ENCODE data around the gene WRAP73.
"Not testable (repeated sequence)": the region's sequence is repeated elsewhere in the genome, so short reads cannot be mapped to it uniquely, and the experiment has no call there.

Gene WRAP73

DNA sequence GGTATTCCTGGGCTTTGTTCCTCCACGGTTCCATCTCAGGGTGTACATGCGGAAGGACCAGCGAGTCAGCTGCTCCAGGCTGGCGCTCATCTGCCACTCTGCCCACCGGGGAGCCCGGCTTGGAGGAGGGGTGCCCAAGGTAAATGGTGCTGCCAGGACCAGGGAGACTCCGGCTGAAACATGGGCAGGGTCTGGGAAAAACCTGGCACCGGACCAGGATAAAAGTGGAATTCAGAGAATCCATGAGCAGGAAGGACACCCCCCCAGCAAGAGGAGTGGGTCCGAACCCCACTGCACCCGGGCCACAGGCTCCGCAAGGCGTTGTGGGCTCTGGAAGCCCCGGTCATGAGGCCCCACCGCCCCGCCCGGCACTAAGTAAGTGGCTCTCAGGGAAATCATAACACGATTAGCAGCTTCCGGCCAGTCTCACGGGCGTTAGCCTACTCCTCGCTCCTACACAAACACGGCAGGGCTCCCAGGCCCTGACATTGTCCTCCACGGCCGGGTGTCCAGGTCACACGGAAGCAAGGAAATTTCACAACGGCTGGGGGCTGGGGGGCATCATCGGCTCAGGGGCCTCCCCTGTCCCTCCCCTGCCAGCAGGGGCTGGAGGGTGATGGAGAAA, 59.7 kb downstream of the WRAP73 start:
- DNase-seq (ENCODE audit: low read depth), result peak; percentile 54
- H3K4me3 ChIP-seq (ENCODE audit: low read depth, low read length), result no peak overlapping the region
- TF ChIP-seq, protein P1, sequence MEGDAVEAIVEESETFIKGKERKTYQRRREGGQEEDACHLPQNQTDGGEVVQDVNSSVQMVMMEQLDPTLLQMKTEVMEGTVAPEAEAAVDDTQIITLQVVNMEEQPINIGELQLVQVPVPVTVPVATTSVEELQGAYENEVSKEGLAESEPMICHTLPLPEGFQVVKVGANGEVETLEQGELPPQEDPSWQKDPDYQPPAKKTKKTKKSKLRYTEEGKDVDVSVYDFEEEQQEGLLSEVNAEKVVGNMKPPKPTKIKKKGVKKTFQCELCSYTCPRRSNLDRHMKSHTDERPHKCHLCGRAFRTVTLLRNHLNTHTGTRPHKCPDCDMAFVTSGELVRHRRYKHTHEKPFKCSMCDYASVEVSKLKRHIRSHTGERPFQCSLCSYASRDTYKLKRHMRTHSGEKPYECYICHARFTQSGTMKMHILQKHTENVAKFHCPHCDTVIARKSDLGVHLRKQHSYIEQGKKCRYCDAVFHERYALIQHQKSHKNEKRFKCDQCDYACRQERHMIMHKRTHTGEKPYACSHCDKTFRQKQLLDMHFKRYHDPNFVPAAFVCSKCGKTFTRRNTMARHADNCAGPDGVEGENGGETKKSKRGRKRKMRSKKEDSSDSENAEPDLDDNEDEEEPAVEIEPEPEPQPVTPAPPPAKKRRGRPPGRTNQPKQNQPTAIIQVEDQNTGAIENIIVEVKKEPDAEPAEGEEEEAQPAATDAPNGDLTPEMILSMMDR (conservative IDR thresholded peaks at IDR 0.05; ENCODE audit: low read depth, low read length), result no peak

DNA sequence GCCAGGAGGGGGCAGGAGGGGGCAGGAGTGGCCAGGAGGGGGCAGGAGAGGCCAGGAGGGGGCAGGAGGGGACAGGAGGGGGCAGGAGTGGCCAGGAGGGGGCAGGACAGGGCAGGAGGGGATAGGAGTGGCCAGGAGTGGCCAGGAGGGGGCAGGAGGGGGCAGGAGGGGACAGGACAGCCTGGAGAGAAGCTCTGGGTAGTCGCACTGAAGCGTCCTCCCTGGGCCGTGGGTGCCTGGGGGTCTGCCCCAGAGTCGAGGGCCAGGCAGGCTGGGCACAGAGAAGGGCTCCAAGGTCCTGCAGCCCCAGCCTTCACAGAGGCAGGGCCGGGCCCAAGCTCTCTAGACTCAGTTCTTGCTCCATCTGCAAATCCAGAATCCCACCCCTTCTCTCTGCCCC, 61.5 kb downstream of the WRAP73 start:
- no peak for DNase-seq (ENCODE audit: low read depth)
- H3K4me3 ChIP-seq (ENCODE audit: low read depth, low read length), result no peak overlapping the region
- TF ChIP-seq, protein P1 (conservative IDR thresholded peaks at IDR 0.05; ENCODE audit: low read depth, low read length), result no peak

DNA sequence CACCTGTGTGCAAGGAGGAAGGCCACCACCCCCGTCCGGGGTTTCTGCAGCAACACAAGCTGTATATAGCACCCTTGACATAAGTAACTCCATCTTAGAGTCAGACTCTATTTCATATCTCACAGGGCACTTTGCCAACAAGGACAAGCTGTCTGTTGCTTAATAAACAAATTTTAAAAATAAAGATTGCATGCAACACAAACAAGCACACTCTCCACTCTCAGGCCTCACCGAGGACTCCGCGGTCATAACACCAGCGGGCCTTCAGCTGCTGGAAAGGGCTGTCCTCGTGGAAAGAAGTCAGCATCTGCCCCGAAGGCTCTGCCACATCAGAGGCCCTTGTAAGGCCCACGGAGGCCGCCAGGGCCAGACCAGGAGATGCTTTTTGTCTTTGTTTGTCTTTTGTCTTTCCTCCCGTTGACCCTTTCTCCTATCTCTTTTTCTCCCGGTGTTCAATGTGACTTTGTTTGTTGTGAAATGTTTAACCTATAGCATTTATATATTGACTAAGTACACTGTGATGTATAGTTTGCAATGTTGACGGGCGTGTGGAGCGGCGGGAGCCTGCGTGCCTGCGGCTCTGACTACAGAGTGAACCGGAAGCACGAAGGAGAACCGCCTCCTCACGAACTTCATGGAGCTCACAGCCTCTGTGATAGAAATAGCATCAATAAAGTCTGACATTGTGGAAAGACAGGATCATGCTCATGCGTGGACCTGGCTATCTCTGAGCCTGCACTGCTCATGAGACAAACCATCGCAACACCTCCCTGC, 62.7 kb downstream of the WRAP73 start:
- TF ChIP-seq, protein P1 (conservative IDR thresholded peaks at IDR 0.05; ENCODE audit: low read depth, low read length), result peak; percentile 48
- DNase-seq (ENCODE audit: low read depth), result peak; percentile 85
- no peak overlapping the region for H3K4me3 ChIP-seq (ENCODE audit: low read depth, low read length)

DNA sequence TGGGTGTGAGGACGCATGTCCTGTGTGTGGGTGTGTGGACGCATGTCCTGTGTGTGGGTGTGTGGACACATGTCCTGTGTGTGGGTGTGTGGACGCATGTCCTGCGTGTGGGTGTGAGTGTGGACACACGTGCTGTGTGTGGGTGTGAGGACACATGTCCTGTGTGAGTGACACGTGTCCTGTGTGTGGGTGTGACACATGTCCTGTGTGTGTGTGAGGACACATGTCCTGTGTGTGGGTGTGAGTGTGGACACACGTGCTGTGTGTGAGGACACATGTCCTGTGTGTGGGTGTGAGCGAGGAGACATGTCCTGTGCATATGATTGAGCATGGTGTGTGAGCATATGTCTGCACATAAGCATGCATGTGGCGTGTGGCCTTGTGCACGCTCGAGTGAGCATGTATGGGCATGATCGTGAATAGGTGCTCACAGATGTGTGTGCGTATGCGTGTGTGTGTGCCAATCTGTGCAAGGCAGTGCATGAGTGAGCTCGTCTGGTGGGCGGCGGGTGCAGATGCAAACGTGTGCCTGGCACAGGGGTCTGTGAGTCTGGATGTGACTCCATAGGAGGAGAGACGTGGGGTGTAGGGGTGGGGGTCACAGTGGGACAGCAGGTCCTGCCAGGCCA, 63.8 kb downstream of the WRAP73 start:
- no peak overlapping the region for H3K4me3 ChIP-seq (ENCODE audit: low read depth, low read length)
- TF ChIP-seq, protein P1 (conservative IDR thresholded peaks at IDR 0.05; ENCODE audit: low read depth, low read length), result no peak
- no peak for DNase-seq (ENCODE audit: low read depth)

DNA sequence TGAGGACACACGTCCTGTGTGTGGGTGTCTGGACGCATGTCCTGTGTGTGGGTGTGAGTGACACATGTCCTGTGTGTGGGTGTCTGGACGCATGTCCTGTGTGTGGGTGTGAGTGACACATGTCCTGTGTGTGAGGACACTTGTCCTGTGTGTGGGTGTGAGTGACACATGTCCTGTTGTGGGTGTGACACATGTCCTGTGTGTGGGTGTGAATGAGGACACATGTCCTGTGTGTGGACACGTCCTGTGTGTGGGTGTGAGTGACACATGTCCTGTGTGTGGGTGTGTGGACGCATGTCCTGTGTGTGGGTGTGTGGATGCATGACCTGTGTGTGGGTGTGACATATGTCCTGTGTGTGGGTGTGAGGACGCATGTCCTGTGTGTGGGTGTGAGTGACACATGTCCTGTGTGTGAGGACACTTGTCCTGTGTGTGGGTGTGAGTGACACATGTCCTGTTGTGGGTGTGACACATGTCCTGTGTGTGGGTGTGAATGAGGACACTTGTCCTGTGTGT, 64.5 kb downstream of the WRAP73 start:
- DNase-seq (ENCODE audit: low read depth); H3K4me3 ChIP-seq (ENCODE audit: low read depth, low read length): not testable (repeated sequence)

DNA sequence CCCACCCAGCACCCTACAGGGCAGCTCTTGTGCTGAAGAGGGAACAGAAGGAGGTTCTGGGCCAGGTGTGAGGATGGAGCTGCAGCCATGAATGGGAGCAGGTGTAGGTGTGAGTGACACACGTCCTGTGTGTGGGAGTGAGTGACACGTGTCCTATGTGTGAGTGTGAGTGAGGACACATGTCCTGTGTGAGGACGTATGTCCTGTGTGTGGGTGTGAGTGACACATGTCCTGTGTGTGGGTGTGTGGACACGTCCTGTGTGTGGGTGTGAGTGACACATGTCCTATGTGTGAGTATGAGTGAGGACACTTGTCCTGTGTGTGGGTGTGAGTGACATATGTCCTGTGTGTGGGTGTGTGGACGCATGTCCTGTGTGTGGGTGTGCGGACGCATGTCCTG, 65.0 kb downstream of the WRAP73 start:
- TF ChIP-seq, protein P1 (conservative IDR thresholded peaks at IDR 0.05; ENCODE audit: low read depth, low read length), result no peak
- no peak for DNase-seq (ENCODE audit: low read depth)

DNA sequence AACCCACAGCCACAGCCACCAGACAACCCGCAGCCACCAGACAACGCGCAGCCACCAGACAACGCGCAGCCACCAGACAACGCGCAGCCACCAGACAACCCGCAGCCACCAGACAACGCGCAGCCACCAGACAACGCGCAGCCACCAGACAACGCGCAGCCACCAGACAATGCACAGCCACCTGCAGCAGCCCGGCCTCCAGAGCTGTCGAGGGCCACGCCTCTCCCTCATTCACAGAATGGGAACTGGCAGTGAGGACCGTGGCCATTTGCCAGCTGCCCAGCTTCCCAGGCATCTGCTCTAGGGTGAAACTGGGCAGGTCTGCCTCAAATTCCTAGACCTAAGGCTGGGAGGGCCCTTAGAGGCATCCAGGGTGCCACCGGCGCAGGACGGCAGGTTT, 66.2 kb downstream of the WRAP73 start:
- H3K4me3 ChIP-seq (ENCODE audit: low read depth, low read length); DNase-seq (ENCODE audit: low read depth): not testable (repeated sequence)

More for the DNA sequence above, 65.0 kb downstream of the WRAP73 start:
- H3K4me3 ChIP-seq (ENCODE audit: low read depth, low read length), result no peak overlapping the region

Data from choroid plexus epithelial cell (primary cell).